Measurements from ENCODE around the gene KIF23.

GRCh38 chr15:69496001-69496400 lies 81.9 kb downstream of the KIF23 start:
- TF ChIP-seq, protein P1, sequence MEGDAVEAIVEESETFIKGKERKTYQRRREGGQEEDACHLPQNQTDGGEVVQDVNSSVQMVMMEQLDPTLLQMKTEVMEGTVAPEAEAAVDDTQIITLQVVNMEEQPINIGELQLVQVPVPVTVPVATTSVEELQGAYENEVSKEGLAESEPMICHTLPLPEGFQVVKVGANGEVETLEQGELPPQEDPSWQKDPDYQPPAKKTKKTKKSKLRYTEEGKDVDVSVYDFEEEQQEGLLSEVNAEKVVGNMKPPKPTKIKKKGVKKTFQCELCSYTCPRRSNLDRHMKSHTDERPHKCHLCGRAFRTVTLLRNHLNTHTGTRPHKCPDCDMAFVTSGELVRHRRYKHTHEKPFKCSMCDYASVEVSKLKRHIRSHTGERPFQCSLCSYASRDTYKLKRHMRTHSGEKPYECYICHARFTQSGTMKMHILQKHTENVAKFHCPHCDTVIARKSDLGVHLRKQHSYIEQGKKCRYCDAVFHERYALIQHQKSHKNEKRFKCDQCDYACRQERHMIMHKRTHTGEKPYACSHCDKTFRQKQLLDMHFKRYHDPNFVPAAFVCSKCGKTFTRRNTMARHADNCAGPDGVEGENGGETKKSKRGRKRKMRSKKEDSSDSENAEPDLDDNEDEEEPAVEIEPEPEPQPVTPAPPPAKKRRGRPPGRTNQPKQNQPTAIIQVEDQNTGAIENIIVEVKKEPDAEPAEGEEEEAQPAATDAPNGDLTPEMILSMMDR (IDR thresholded peaks at IDR 0.05), result no peak
- no peak for TF ChIP-seq EZH2 (IDR thresholded peaks at IDR 0.05)
- TF ChIP-seq EZH2phosphoT487 (IDR thresholded peaks at IDR 0.05), result no peak
